ENCODE measurements around the gene ESCO1. TPM values are rescaled to one million over a fixed set of nuclear protein-coding genes. Genes with fewer than 3 reads are reported as not detected.

Gene ESCO1
- total RNA-seq, 1 experiment from 2014 or later = 36.7 TPM

- H3K18ac ChIP-seq (ENCODE audit: insufficient read length, low read depth, low read length) = no peak overlapping the region
- H4K91ac ChIP-seq (ENCODE audit: insufficient read length, low read depth, low read length) = no peak overlapping the region
- H3K9ac ChIP-seq (ENCODE audit: extremely low read depth, insufficient read length, low read length) = no peak overlapping the region
- H3K14ac ChIP-seq (ENCODE audit: insufficient read depth, low read length) = no peak overlapping the region
- H3K4me1 Mint-ChIP-seq = peaks cover 6 to 8% of the 10 kb centered on the region in 2 experiments
- no peak overlapping the region for H2AFZ ChIP-seq (ENCODE audit: low read length)
- WGBS (ENCODE audit: extremely low coverage, insufficient read length, low lambda C conversion rate) = no CpG with 5 or more reads among the region's 15 CpGs
- no peaks in the 10 kb centered on the region for H3K79me2 ChIP-seq (ENCODE audit: insufficient read depth, low read length)
- H4K5ac ChIP-seq (ENCODE audit: insufficient read length, low read depth, low read length) = no peak overlapping the region
- H3K4ac ChIP-seq (ENCODE audit: low read depth, low read length) = no peak overlapping the region
- no peaks in the 10 kb centered on the region for H3K79me1 ChIP-seq (ENCODE audit: insufficient read depth, low read depth, low read length, poor library complexity, severe bottlenecking)
- H4K20me1 ChIP-seq (ENCODE audit: control insufficient read depth, insufficient read depth, insufficient read length) = no peaks in the 10 kb centered on the region
- H3K56ac ChIP-seq (ENCODE audit: insufficient read length, low read depth, low read length) = no peak overlapping the region
- H3K27me3 Mint-ChIP-seq (ENCODE audit: low read depth) = no peaks in the 10 kb centered on the region
- 0 out of 7 replicates have a peak, but pooled peaks cover 0 to 5% (median 0%) of the 10 kb centered on the region in 3 experiments for H3K36me3 Mint-ChIP-seq (ENCODE audit: insufficient read depth in 1 of 3, low read depth in 3 of 3)
- no peak overlapping the region for H3T11ph ChIP-seq (ENCODE audit: low read length)
- TF ChIP-seq CTCF (conservative IDR thresholded peaks at IDR 0.05) = no peak
- no peak overlapping the region for H2BK20ac ChIP-seq (ENCODE audit: low read depth, low read length, poor library complexity, severe bottlenecking)
- H2BK15ac ChIP-seq (ENCODE audit: low read depth, low read length) = no peak overlapping the region
- H3K9me3 ChIP-seq (ENCODE audit: control insufficient read depth, low read depth, low read length) = no peaks in the 10 kb centered on the region
- no peak overlapping the region for H3K27ac ChIP-seq (ENCODE audit: insufficient read length, low read depth, low read length)
- no peak overlapping the region for H2BK5ac ChIP-seq (ENCODE audit: insufficient read length, low read length)
- no peak overlapping the region for H4K8ac ChIP-seq (replicated peaks; ENCODE audit: insufficient read length, low read depth, low read length)
- H2BK120ac ChIP-seq (ENCODE audit: low read depth, low read length, poor library complexity, severe bottlenecking) = no peak overlapping the region
- no peak overlapping the region for H3K27ac Mint-ChIP-seq
- H2BK12ac ChIP-seq (ENCODE audit: insufficient read length, low read depth, low read length) = no peak overlapping the region
- no peaks in the 10 kb centered on the region for H3K9me3 Mint-ChIP-seq
- no peaks in the 10 kb centered on the region for H3K23me2 ChIP-seq (ENCODE audit: insufficient read length, low read depth, low read length, poor library complexity, severe bottlenecking)
- no peak overlapping the region for H2AK5ac ChIP-seq (ENCODE audit: insufficient read length, low read length)
- H3K4me2 ChIP-seq (ENCODE audit: insufficient read depth, insufficient read length, low read length) = no peak overlapping the region
- H3K27me3 ChIP-seq (ENCODE audit: insufficient read depth, low read length) = no peaks in the 10 kb centered on the region
- no peak overlapping the region for H3K4me3 Mint-ChIP-seq
- no peak overlapping the region for H3K23ac ChIP-seq (ENCODE audit: insufficient read length, low read depth, low read length)
- no peak for DNase-seq
- H3K4me1 ChIP-seq (ENCODE audit: insufficient read depth, low read length) = peaks cover 2% of the 10 kb centered on the region; the same call in 1 of the 2 replicates
Observed at GRCh38 chr18:21489919-21490495, 110.5 kb downstream of the ESCO1 start.

Data from H9 (cell line).